ENCODE results near the gene UCP3.

- no peak for TF ChIP-seq EZH2phosphoT487 (IDR thresholded peaks at IDR 0.05; ENCODE audit: low read depth)
- no peak for TF ChIP-seq CTCF (IDR thresholded peaks at IDR 0.05; ENCODE audit: low read depth, low read length)
Observed at GRCh38 chr11:73968356-73968966, 40.4 kb downstream of the UCP3 start.
